OCI-LY7 (cell line): ENCODE results near the gene RAP1A.

ENCODE experiments used
- CTCF ChIP-seq: fragments of 200-600 bp; sonication (generic); conservative IDR thresholded peaks from 2 replicates; pipeline ENCODE4 v1.5.1; 2014; ENCODE audit warnings: mild to moderate bottlenecking, antibody characterized with exemption, low read length, moderate library complexity, mixed read lengths
- EZH2phosphoT487 ChIP-seq: fragments of 200-600 bp; sonication (generic); IDR thresholded peaks from 2 replicates; pipeline ENCODE4 v1.6.1; 2018; ENCODE audit warnings: low read depth, borderline replicate concordance, mild to moderate bottlenecking, mixed run types, antibody characterized with exemption, low read length, moderate library complexity, mixed read lengths

GRCh38 chr1:111596499-111596898 is 23.1 kb upstream of the RAP1A start:
- TF ChIP-seq CTCF (no peak), EZH2phosphoT487 (no peak)
